Stimulated activated CD4-positive, alpha-beta T cell treated with anti-CD3 and anti-CD28 coated beads, TNF-alpha, amount 100 ng/mL, for 4 hours (primary cell): ENCODE results near the gene FCHO1.
"Not testable (repeated sequence)": the region's sequence is repeated elsewhere in the genome, so short reads cannot be mapped to it uniquely, and the experiment has no call there.

Experiments
- DNase-seq, 3 experiments: peaks; one replicate each; pipeline ENCODE4 v3.0.0-alpha.2; 2020; ENCODE audit warnings: low read depth in 3 of 3

Gene FCHO1

GRCh38 chr19:17794412-17794730, 43.1 kb downstream of the FCHO1 start:
- no peak for DNase-seq

GRCh38 chr19:17794731-17795494, 43.6 kb downstream of the FCHO1 start, which contains the start of gene B3GNT3:
Gene B3GNT3, plus strand, starts transcription at chr19:17795138. Its CDS starts 12,670 bp downstream, at chr19:17807808.
- DNase-seq, result no peak

GRCh38 chr19:17795495-17795856, 44.2 kb downstream of the FCHO1 start:
- DNase-seq, result no peak

GRCh38 chr19:17796013-17796837, 44.9 kb downstream of the FCHO1 start:
- no peak for DNase-seq

- no peak for DNase-seq
These were observed 45.7 kb downstream of the FCHO1 start for GRCh38 chr19:17796838-17797423.

GRCh38 chr19:17797424-17798201, 46.3 kb downstream of the FCHO1 start:
- peak in 2 of 3 experiments; percentile 24 to 27 for DNase-seq

GRCh38 chr19:17798599-17798998, 47.3 kb downstream of the FCHO1 start:
- not testable (repeated sequence) for DNase-seq

GRCh38 chr19:17802137-17802858, 51.0 kb downstream of the FCHO1 start:
- no peak for DNase-seq

GRCh38 chr19:17803264-17803896, 52.1 kb downstream of the FCHO1 start:
- no peak for DNase-seq

- DNase-seq, result no peak
These were observed 54.1 kb downstream of the FCHO1 start for GRCh38 chr19:17805427-17805826.

- DNase-seq, result no peak
These were observed 55.7 kb downstream of the FCHO1 start for GRCh38 chr19:17806945-17807344.

- no peak for DNase-seq
These were observed 56.5 kb downstream of the FCHO1 start for GRCh38 chr19:17807731-17808316.

GRCh38 chr19:17811103-17811502, 59.8 kb downstream of the FCHO1 start:
- DNase-seq, result no peak

GRCh38 chr19:17811681-17812080, 60.4 kb downstream of the FCHO1 start:
- no peak for DNase-seq

- no peak for DNase-seq
These were observed 60.8 kb downstream of the FCHO1 start for GRCh38 chr19:17812099-17812498.

GRCh38 chr19:17817668-17818363, 66.5 kb downstream of the FCHO1 start:
- DNase-seq, result no peak

GRCh38 chr19:17821190-17821589, 69.9 kb downstream of the FCHO1 start, which contains the start of gene INSL3:
Gene INSL3, minus strand, starts transcription at chr19:17821519. Its CDS starts 13 bp downstream, at chr19:17821506.
- DNase-seq, result no peak

- DNase-seq, result no peak
These were observed 73.1 kb downstream of the FCHO1 start for GRCh38 chr19:17824339-17824738.

- DNase-seq, result no peak
These were observed 75.3 kb downstream of the FCHO1 start for GRCh38 chr19:17826508-17827056.
